Small intestine (tissue), 16 donors: ENCODE data around the gene ROPN1L. TPM values are rescaled to one million over a fixed set of nuclear protein-coding genes. Genes with fewer than 3 reads are reported as not detected.
"Not testable (repeated sequence)": the region's sequence is repeated elsewhere in the genome, so short reads cannot be mapped to it uniquely, and the experiment has no call there.

Source experiments
- DNase-seq, 2 donors: peaks; one replicate each; pipeline versions ENCODE4 v3.0.0 to v3.0.0-alpha.2; 2013
- FAIRE-seq: peaks from 2 replicates; lab custom pipeline; 2012; peaks lifted over from hg19 to GRCh38; lab: Jason Lieb, UNC
- H3K27ac ChIP-seq, 3 donors: one replicate each; pipeline ENCODE4 v1.5.1; 2013; ENCODE audit warnings: low read length in 2 of 3, mild to moderate bottlenecking in 2 of 3, control low read depth in 1 of 3, inconsistent platforms in 1 of 3, low read depth in 1 of 3, moderate library complexity in 1 of 3
- H3K27me3 ChIP-seq, 3 donors: one replicate each; pipeline ENCODE4 v1.6.1; 2013; ENCODE audit warnings: low read length in 3 of 3, inconsistent platforms in 1 of 3; ENCODE audit not compliant: control insufficient read depth in 3 of 3, insufficient read depth in 3 of 3
- H3K36me3 ChIP-seq, 3 donors: one replicate each; pipeline ENCODE4 v1.6.1; 2013; ENCODE audit warnings: low read length in 3 of 3, inconsistent platforms in 1 of 3, low read depth in 1 of 3, mild to moderate bottlenecking in 1 of 3, moderate library complexity in 1 of 3; ENCODE audit not compliant: control insufficient read depth in 3 of 3, insufficient read depth in 2 of 3
- H3K4me1 ChIP-seq, 3 donors: one replicate each; pipeline ENCODE4 v1.6.1; 2013; ENCODE audit warnings: low read length in 2 of 3, inconsistent platforms in 1 of 3, low read depth in 1 of 3, mild to moderate bottlenecking in 1 of 3, moderate library complexity in 1 of 3; ENCODE audit not compliant: control insufficient read depth in 3 of 3, insufficient read depth in 2 of 3
- H3K4me3 ChIP-seq, 3 donors: one replicate each; pipeline ENCODE4 v1.5.1; 2013; ENCODE audit warnings: low read length in 3 of 3, control low read depth in 1 of 3, inconsistent platforms in 1 of 3, low read depth in 1 of 3, mild to moderate bottlenecking in 1 of 3, moderate library complexity in 1 of 3
- H3K9me3 ChIP-seq, 2 donors: one replicate each; pipeline ENCODE4 v1.6.1; 2013; ENCODE audit warnings: low read depth in 1 of 2, low read length in 1 of 2; ENCODE audit not compliant: control insufficient read depth in 2 of 2, insufficient read depth in 1 of 2
- WGBS, 3 donors: extraction: QIAGEN DNeasy Blood & Tissue Kit; methylation state at CpG; one replicate each; pipeline ENCODE4 v1.1.7; 2013; 5-methylcytosine and 5-hydroxymethylcytosine counted together
- long read RNA-seq, 10 donors: transcript quantifications; one replicate each; lab custom pipeline, GENCODE V29; 2026
- polyA plus RNA-seq, 4 donors: library from polyadenylated mRNA; stranded (reverse) in 3 of 4; unstranded in 1 of 4; fragments of 200-250 nt in 3 of 4; fragments of 120-200 nt in 1 of 4; gene quantifications; one replicate each; pipeline versions ENCODE4 v1.2.1 to v1.2.3, GENCODE V29; 2013
- donor health status: healthy with polysubstance abuse.
- donor health status: control.
- donor health status: control.
- donor health status: Bipolar disorder and iron deficiency.
- donor health status: healthy.

The ROPN1L gene
- under 1 TPM in 2 of 4 donors, not detected in 2; 0.07 to 0.76 TPM for polyA plus RNA-seq
- long read RNA-seq, donor 1, result 0 reads
- long read RNA-seq, donor 2, result 0 reads
- long read RNA-seq, donor 3, partial matches to known transcripts, result 0 of 1 reads
- long read RNA-seq, donor 3, other reads (novel, unspliced or antisense), result 0 of 1 reads
- long read RNA-seq, donor 4, result 0 reads
- long read RNA-seq, donor 5, result 0 reads
- long read RNA-seq, donor 6, result 0 reads
- long read RNA-seq, donor 7, result 0 reads
- long read RNA-seq, donor 8, result 0 reads
- long read RNA-seq, donor 9, result 0 reads
- long read RNA-seq, donor 10, result 0 reads

GRCh38 chr5:10441083-10441991 is at the start of gene ROPN1L:
Gene ROPN1L (plus strand): TSS chr5:10441879. CDS start chr5:10442168, 289 bp downstream.
- Histone ChIP-seq H3K4me3 (peak within 1 kb of the TSS; percentile 55 to 71 (median 71)), H3K27me3 (peaks cover 0 to 24% (median 0%) of the 10 kb centered on the region in 3 donors), H3K4me1 (peaks cover 2 to 5% (median 4%) of the 10 kb centered on the region in 3 donors), H3K36me3 (peaks cover 0 to 2% (median 2%) of the 10 kb centered on the region in 3 donors), H3K9me3 (no peaks in the 10 kb centered on the region), H3K27ac (peak within 1 kb of the TSS; percentile 45 to 76 (median 69))
- WGBS, 3 donors, result 1 to 2% (median 1%) methylated on average over 58 to 63 of the region's 63 CpGs
- DNase-seq, result peak; percentile 85 to 94
- no peak for FAIRE-seq

- not testable (repeated sequence) for H3K9me3 ChIP-seq, H3K27ac ChIP-seq, DNase-seq, H3K4me1 ChIP-seq, H3K27me3 ChIP-seq, FAIRE-seq, H3K4me3 ChIP-seq
- WGBS, 3 donors, result 93 to 96% (median 95%) methylated on average over 6 of the region's 6 CpGs
- H3K36me3 ChIP-seq, result peaks cover 10 to 48% (median 36%) of the 10 kb centered on the region in 3 donors
Observed at GRCh38 chr5:10392567-10393328, 48.9 kb upstream of the ROPN1L start.

- H3K36me3 ChIP-seq, result peaks cover 10 to 45% (median 38%) of the 10 kb centered on the region in 3 donors
- H3K9me3 ChIP-seq, result no peaks in the 10 kb centered on the region
- FAIRE-seq (no peak), DNase-seq (no peak)
- H3K4me1 ChIP-seq, result no peaks in the 10 kb centered on the region
- WGBS, 3 donors, result 78 to 92% (median 89%) methylated on average over 2 of the region's 2 CpGs
- H3K27ac ChIP-seq, result no peak overlapping the region
- H3K4me3 ChIP-seq, result no peak overlapping the region
- H3K27me3 ChIP-seq, result no peaks in the 10 kb centered on the region
Observed at GRCh38 chr5:10393491-10393890, 48.2 kb upstream of the ROPN1L start.

- Histone ChIP-seq H3K9me3 (no peaks in the 10 kb centered on the region), H3K27ac (no peak overlapping the region), H3K4me3 (no peak overlapping the region), H3K27me3 (no peaks in the 10 kb centered on the region), H3K36me3 (peaks cover 13 to 32% (median 31%) of the 10 kb centered on the region in 3 donors), H3K4me1 (no peaks in the 10 kb centered on the region)
- FAIRE-seq, result no peak
- WGBS, 3 donors, result 83 to 84% (median 84%) methylated on average over 5 of the region's 5 CpGs
- no peak for DNase-seq
Observed at GRCh38 chr5:10396552-10396951, 45.1 kb upstream of the ROPN1L start.

GRCh38 chr5:10399839-10400238 is 41.8 kb upstream of the ROPN1L start:
- H3K4me3 ChIP-seq, result no peak overlapping the region
- no peaks in the 10 kb centered on the region for H3K27me3 ChIP-seq
- no peak overlapping the region for H3K27ac ChIP-seq
- FAIRE-seq (no peak), DNase-seq (no peak)
- H3K36me3 ChIP-seq, result peaks cover 17 to 25% (median 19%) of the 10 kb centered on the region in 3 donors
- H3K4me1 ChIP-seq, result no peaks in the 10 kb centered on the region
- no peaks in the 10 kb centered on the region for H3K9me3 ChIP-seq

- no peak for FAIRE-seq
- DNase-seq, result no peak
- Histone ChIP-seq H3K4me1 (no peaks in the 10 kb centered on the region), H3K36me3 (peaks cover 15 to 25% (median 18%) of the 10 kb centered on the region in 3 donors), H3K9me3 (no peaks in the 10 kb centered on the region), H3K27me3 (no peaks in the 10 kb centered on the region), H3K4me3 (no peak overlapping the region), H3K27ac (no peak overlapping the region)
- 93 to 97% (median 96%) methylated on average over 2 of the region's 2 CpGs for WGBS, 3 donors
Observed at GRCh38 chr5:10400411-10400810, 41.3 kb upstream of the ROPN1L start.

- FAIRE-seq, result no peak
- no peak overlapping the region for H3K4me3 ChIP-seq
- no peaks in the 10 kb centered on the region for H3K4me1 ChIP-seq
- no peaks in the 10 kb centered on the region for H3K27me3 ChIP-seq
- WGBS, 3 donors, result 70 to 85% (median 84%) methylated on average over 3 of the region's 3 CpGs
- H3K27ac ChIP-seq, result no peak overlapping the region
- H3K36me3 ChIP-seq, result peaks cover 13 to 23% (median 16%) of the 10 kb centered on the region in 3 donors
- no peak for DNase-seq
- no peaks in the 10 kb centered on the region for H3K9me3 ChIP-seq
Observed at GRCh38 chr5:10400831-10401230, 40.8 kb upstream of the ROPN1L start.

GRCh38 chr5:10401498-10401897 is 40.2 kb upstream of the ROPN1L start:
- no peak overlapping the region for H3K4me3 ChIP-seq
- no peaks in the 10 kb centered on the region for H3K9me3 ChIP-seq
- DNase-seq (no peak), FAIRE-seq (no peak)
- WGBS, 3 donors, result 85 to 100% (median 95%) methylated on average over 1 of the region's 1 CpG
- peaks cover 13 to 22% (median 20%) of the 10 kb centered on the region in 3 donors for H3K36me3 ChIP-seq
- no peaks in the 10 kb centered on the region for H3K27me3 ChIP-seq
- no peaks in the 10 kb centered on the region for H3K4me1 ChIP-seq
- H3K27ac ChIP-seq, result no peak overlapping the region
